PC-3 (cell line): ENCODE results near the gene FOXA3. TPM values are rescaled to one million over a fixed set of nuclear protein-coding genes. Genes with fewer than 3 reads are reported as not detected.

Experiments used
- ATAC-seq: fragments of 200-7000 bp; cut with Tn5 transposase; 2 replicates; pipeline ENCODE4 v1.9.1; 2020; ENCODE audit warnings: mild to moderate bottlenecking, moderate library complexity
- BruUV-seq: library from RNA; stranded (reverse); fragments of 400-500 nt; replicated peaks from 2 replicates; lab custom pipeline; 2021; lab: Mats Ljungman, UMichigan
- CTCF ChIA-PET: fragments of 300-600 bp; sonication (Branson Sonifier 250); formaldehyde crosslinking; loops from one replicate; lab custom pipeline; 2022; ENCODE audit warnings: antibody characterized with exemption; lab: Charles Lee
- POLR2A ChIA-PET: fragments of 300-600 bp; sonication (Branson Sonifier 250); formaldehyde crosslinking; loops from one replicate; lab custom pipeline; 2022; ENCODE audit warnings: antibody characterized with exemption; ENCODE audit not compliant: unreplicated experiment; lab: Charles Lee
- DNase-seq: peaks from one replicate; pipeline ENCODE4 v3.0.0-alpha.2; 2015
- H2AFZ ChIP-seq: fragments of 300-600 bp; sonication (generic); 2 replicates; pipeline ENCODE4 v1.6.0; 2016; ENCODE audit warnings: antibody characterized with exemption, low read length
- H3F3A ChIP-seq: fragments of 300-600 bp; sonication (generic); one replicate; pipeline ENCODE4 v1.6.0; 2017; ENCODE audit warnings: antibody characterized with exemption, low read length, control low read depth, mild to moderate bottlenecking; ENCODE audit not compliant: unreplicated experiment
- H3K27ac ChIP-seq: fragments of 300-600 bp; sonication (generic); 2 replicates; pipeline ENCODE4 v1.5.1; 2016; ENCODE audit warnings: mild to moderate bottlenecking, low read length
- H3K27me3 ChIP-seq: fragments of 300-600 bp; sonication (generic); 2 replicates; pipeline ENCODE4 v1.6.1; 2016; ENCODE audit warnings: low read length, mixed read lengths
- H3K36me3 ChIP-seq: fragments of 300-600 bp; sonication (generic); 2 replicates; pipeline ENCODE4 v1.6.1; 2016; ENCODE audit warnings: low read depth, mixed run types, low read length, mixed read lengths
- H3K4me1 ChIP-seq: fragments of 300-600 bp; sonication (generic); 2 replicates; pipeline ENCODE4 v1.5.1; 2016; ENCODE audit warnings: low read length; ENCODE audit not compliant: insufficient read depth
- H3K4me2 ChIP-seq: fragments of 300-600 bp; sonication (generic); 2 replicates; pipeline ENCODE4 v1.6.0; 2016; ENCODE audit warnings: low read length
- H3K4me3 ChIP-seq: fragments of 300-600 bp; sonication (generic); 2 replicates; pipeline ENCODE4 v1.5.1; 2016; ENCODE audit warnings: mild to moderate bottlenecking, low read length, mixed read lengths
- H3K79me2 ChIP-seq: fragments of 300-600 bp; sonication (generic); 2 replicates; pipeline ENCODE4 v1.6.1; 2017; ENCODE audit warnings: low read length, mixed read lengths
- H3K9ac ChIP-seq: fragments of 300-600 bp; sonication (generic); 2 replicates; pipeline ENCODE4 v1.6.0; 2016; ENCODE audit warnings: mild to moderate bottlenecking, low read length
- H3K9me2 ChIP-seq: fragments of 300-600 bp; sonication (generic); replicated peaks from 2 replicates; pipeline ENCODE4 v1.6.1; 2016; ENCODE audit warnings: mixed run types, low read length, mixed read lengths
- H3K9me3 ChIP-seq: fragments of 300-600 bp; sonication (generic); 2 replicates; pipeline ENCODE4 v1.6.1; 2016; ENCODE audit warnings: low read length, mixed read lengths
- H4K20me1 ChIP-seq: fragments of 300-600 bp; sonication (generic); 2 replicates; pipeline ENCODE4 v1.6.1; 2016; ENCODE audit warnings: low read length, mixed read lengths
- CTCF ChIP-seq: fragments of 300-600 bp; sonication (generic); conservative IDR thresholded peaks from 2 replicates; pipeline ENCODE4 v1.5.1; 2017; ENCODE audit warnings: antibody characterized with exemption, low read depth, mild to moderate bottlenecking, low read length
- EZH2 ChIP-seq: fragments of 300-600 bp; sonication (generic); IDR thresholded peaks from one replicate; pipeline ENCODE4 v1.6.1; 2017; ENCODE audit warnings: antibody characterized with exemption, mild to moderate bottlenecking, low read length; ENCODE audit not compliant: unreplicated experiment
- EZH2phosphoT487 ChIP-seq: fragments of 300-600 bp; sonication (generic); IDR thresholded peaks from 2 replicates; pipeline ENCODE4 v1.6.1; 2018; ENCODE audit warnings: mild to moderate bottlenecking, antibody characterized with exemption, low read length, borderline replicate concordance
- intact Hi-C: fragments of 100-400 bp; cut with micrococcal nuclease; formaldehyde crosslinking; loops from 2 replicates; pipeline ENCODE4 v1.9.0; 2023
- total RNA-seq: library from RNA; depleted of rRNA; stranded (reverse); fragments of >200 nt; gene quantifications from 2 replicates; pipeline ENCODE4 v1.2.3, GENCODE V29; 2014

Gene FOXA3
- total RNA-seq, 1 experiment from 2014 or later: 0.33 TPM

GRCh38 chr19:45884682-45885555 lies 20.8 kb downstream of the FOXA3 start:
- Histone ChIP-seq H3K9ac (peak overlapping the region; percentile 81), H3K9me2 (no peaks in the 10 kb centered on the region), H3K4me1 (peaks cover 15% of the 10 kb centered on the region; the same call in 1 of the 2 replicates), H2AFZ (peak overlapping the region; percentile 96; the same call in 1 of the 2 replicates), H3K36me3 (peaks cover 2% of the 10 kb centered on the region; the same call in 1 of the 2 replicates), H3K9me3 (no peaks in the 10 kb centered on the region), H3K4me3 (peak overlapping the region; percentile 78), H3K79me2 (peaks cover 21% of the 10 kb centered on the region), H3K27me3 (no peaks in the 10 kb centered on the region), H3K4me2 (peak overlapping the region; percentile 90), H3F3A (no peaks in the 10 kb centered on the region), H3K27ac (peak overlapping the region; percentile 68; the same call in 1 of the 2 replicates), H4K20me1 (peaks cover 3% of the 10 kb centered on the region; the same call in 1 of the 2 replicates)
- TSS peak; percentile 48 for BruUV-seq
- POLR2A ChIA-PET: no interaction called here
- DNase-seq (no peak), ATAC-seq (peak; percentile 5; the same call in 1 of the 2 replicates)
- TF ChIP-seq EZH2phosphoT487: no peak
- no peak for TF ChIP-seq EZH2
- TF ChIP-seq CTCF: no peak
- intact Hi-C loops: no loop called here
- CTCF ChIA-PET: interaction anchor here (1.2 kb wide), 1 partner anchor 21 kb away, joined by 9 read pairs; the partner anchor contains the start of genes FOXA3 and SYMPK

- no peaks in the 10 kb centered on the region for H3K9me3 ChIP-seq
- peak within 1 kb of the TSS; percentile 81 for H3K9ac ChIP-seq
- ChIA-PET CTCF (interaction anchor here (1.1 to 1.2 kb wide), 2 partner anchors 17 to 22 kb away, joined by 3 to 9 read pairs; partner anchors contain the start of genes FOXA3 and SYMPK), POLR2A (interaction anchor here (0.8 kb wide), 1 partner anchor 265 kb away, joined by 7 read pairs; no protein-coding TSS in a partner anchor)
- peak within 1 kb of the TSS; percentile 78 for H3K4me3 ChIP-seq
- peak; percentile 87 for DNase-seq
- H3K36me3 ChIP-seq: peaks cover 2% of the 10 kb centered on the region; the same call in 1 of the 2 replicates
- intact Hi-C loops: no loop called here
- no peaks in the 10 kb centered on the region for H3F3A ChIP-seq
- peaks cover 15% of the 10 kb centered on the region; the same call in 1 of the 2 replicates for H3K4me1 ChIP-seq
- H3K4me2 ChIP-seq: peak within 1 kb of the TSS; percentile 90
- H2AFZ ChIP-seq: peak within 1 kb of the TSS; percentile 96
- ATAC-seq: peak; percentile 68
- H3K9me2 ChIP-seq: no peaks in the 10 kb centered on the region
- no TSS peak for BruUV-seq
- H3K79me2 ChIP-seq: peaks cover 21% of the 10 kb centered on the region
- H4K20me1 ChIP-seq: peaks cover 3% of the 10 kb centered on the region; the same call in 1 of the 2 replicates
- no peaks in the 10 kb centered on the region for H3K27me3 ChIP-seq
- H3K27ac ChIP-seq: peak within 1 kb of the TSS; percentile 68
- TF ChIP-seq CTCF: no peak
- no peak for TF ChIP-seq EZH2
- TF ChIP-seq EZH2phosphoT487: no peak
These were observed 21.7 kb downstream of the FOXA3 start, which contains the start of gene IRF2BP1 for GRCh38 chr19:45885556-45886426. IRF2BP1 (minus strand) TSS chr19:45886141; CDS start chr19:45885774, 367 bp downstream.
